Measurements from ENCODE around the gene BAIAP2. TPM values are rescaled to one million over a fixed set of nuclear protein-coding genes. Genes with fewer than 3 reads are reported as not detected.

BAIAP2 gene
- total and polyA plus RNA-seq, 2 of the 13 experiments (the other 11 are each of a cell fraction or from before 2014, with no cell fraction given): 22.5 to 24.0 TPM

- TF ChIP-seq CCDC6 (CRISPR knock-in tag; IDR thresholded peaks at IDR 0.05): no peak
- no peak for TF ChIP-seq GFI1 (CRISPR knock-in tag; IDR thresholded peaks at IDR 0.05; ENCODE audit: borderline replicate concordance)
- no peak for TF ChIP-seq ZNF337 (CRISPR knock-in tag; IDR thresholded peaks at IDR 0.05; ENCODE audit: borderline replicate concordance, low read depth)
- TF ChIP-seq FOXA1 (IDR thresholded peaks at IDR 0.05): no peak
- peak; percentile 58; the same call in 1 of the 2 replicates for TF ChIP-seq FOXA1 (CRISPR knock-in tag; IDR thresholded peaks at IDR 0.05)
- 0 out of 2 replicates have a peak, but pooled peaks have one; percentile 5 for TF ChIP-seq FOSL2 (CRISPR knock-in tag; IDR thresholded peaks at IDR 0.05)
- TF ChIP-seq ELF1 (CRISPR knock-in tag; IDR thresholded peaks at IDR 0.05): peak; percentile 9
- TF ChIP-seq ZFP36 (IDR thresholded peaks at IDR 0.05; ENCODE audit: borderline replicate concordance, low read depth, low read length, partially characterized antibody): no peak
- TF ChIP-seq ZBTB49 (CRISPR knock-in tag; IDR thresholded peaks at IDR 0.05; ENCODE audit: borderline replicate concordance): 0 out of 2 replicates have a peak, but pooled peaks have one; percentile 21
- TF ChIP-seq ZNF20 (CRISPR knock-in tag; IDR thresholded peaks at IDR 0.05): no peak
- peak; percentile 87; the same call in 1 of the 2 replicates for TF ChIP-seq ZNF776 (CRISPR knock-in tag; IDR thresholded peaks at IDR 0.05)
- TF ChIP-seq ZNF609 (CRISPR knock-in tag; IDR thresholded peaks at IDR 0.05; ENCODE audit: borderline replicate concordance): peak; percentile 63
- TF ChIP-seq SKI (IDR thresholded peaks at IDR 0.05; ENCODE audit: partially characterized antibody): no peak
- peak; percentile 87 for TF ChIP-seq EED (CRISPR knock-in tag; IDR thresholded peaks at IDR 0.05)
- no peak for TF ChIP-seq ZNF224 (CRISPR knock-in tag; IDR thresholded peaks at IDR 0.05)
- no peak for TF ChIP-seq ZFP36L2 (CRISPR knock-in tag; IDR thresholded peaks at IDR 0.05)
- no peak; the same call in 1 of the 2 replicates for TF ChIP-seq SNAI1 (CRISPR knock-in tag; IDR thresholded peaks at IDR 0.05; ENCODE audit: borderline replicate concordance)
- peak; percentile 84 for TF ChIP-seq CREB1 (IDR thresholded peaks at IDR 0.05)
- no peak; the same call in 1 of the 2 replicates for TF ChIP-seq CREB1 (CRISPR knock-in tag; IDR thresholded peaks at IDR 0.05)
- TF ChIP-seq MED1 (CRISPR knock-in tag; IDR thresholded peaks at IDR 0.05): no peak
- TF ChIP-seq HDAC1 (CRISPR knock-in tag; IDR thresholded peaks at IDR 0.05): peak; percentile 73; the same call in 1 of the 2 replicates
- TF ChIP-seq ZNF251 (CRISPR knock-in tag; IDR thresholded peaks at IDR 0.05): peak; percentile 59; the same call in 1 of the 2 replicates
These were observed 129.7 kb downstream of the BAIAP2 start (continued) for GRCh38 chr17:81164371-81165245.
